ES-I3 (cell line): Measurements from ENCODE around the gene KIDINS220.

ENCODE experiments used
- H3K36me3 ChIP-seq: 2 replicates; pipeline ENCODE4 v1.6.1; 2013; ENCODE audit warnings: mild to moderate bottlenecking, low read length, control low read depth, moderate library complexity; ENCODE audit not compliant: insufficient read depth
- H3K4me1 ChIP-seq: 2 replicates; pipeline ENCODE4 v1.6.1; 2013; ENCODE audit warnings: mild to moderate bottlenecking, control low read depth, low read length; ENCODE audit not compliant: insufficient read depth
- H3K9ac ChIP-seq: 2 replicates; pipeline ENCODE4 v1.6.1; 2013; ENCODE audit warnings: low read depth, mild to moderate bottlenecking, low read length, moderate library complexity
- H3K9me3 ChIP-seq: 2 replicates; pipeline ENCODE4 v1.6.1; 2013; ENCODE audit warnings: mild to moderate bottlenecking, low read length, moderate library complexity; ENCODE audit not compliant: control insufficient read depth, insufficient read depth

Gene KIDINS220

DNA sequence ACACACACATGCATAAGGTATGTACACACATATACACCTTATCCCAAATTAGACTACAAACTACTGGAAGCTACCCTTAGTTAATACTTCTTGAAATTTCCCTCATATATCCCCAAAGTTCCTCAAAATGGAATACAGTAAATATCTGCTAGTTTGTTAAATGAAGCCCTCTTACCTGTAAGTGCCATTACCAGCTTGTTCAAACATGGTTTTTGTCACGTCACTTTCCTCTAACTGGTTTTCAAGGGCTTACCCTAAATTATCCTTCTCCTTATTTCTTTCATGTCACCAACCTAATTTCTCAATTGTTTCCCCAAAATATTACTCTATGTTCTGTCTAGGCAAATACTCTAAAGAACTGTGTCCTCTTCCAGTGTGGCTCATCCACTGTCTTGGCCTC is 24.4 kb upstream of the KIDINS220 start:
- Histone ChIP-seq H3K4me1 (no peaks in the 10 kb centered on the region), H3K9me3 (no peaks in the 10 kb centered on the region), H3K9ac (no peak overlapping the region), H3K36me3 (no peaks in the 10 kb centered on the region)

DNA sequence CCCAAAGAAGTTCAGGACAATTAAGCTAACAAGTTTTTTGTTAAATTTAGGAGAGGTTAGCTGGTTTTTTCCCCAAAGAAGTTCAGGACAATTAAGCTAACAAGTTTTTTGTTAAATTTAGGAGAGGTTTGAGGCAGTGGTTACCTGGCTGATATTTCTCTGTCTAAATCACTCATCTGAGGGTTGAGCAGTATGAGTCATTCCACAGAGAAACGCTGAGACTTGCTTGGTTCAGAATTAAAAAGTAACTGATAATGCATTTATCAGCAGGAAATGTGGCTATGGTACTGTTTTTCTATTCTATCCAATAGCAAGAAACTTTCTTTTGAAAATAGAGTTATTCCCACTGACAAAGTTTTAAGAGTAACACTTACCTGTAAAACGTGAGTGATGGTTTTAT is 22.8 kb upstream of the KIDINS220 start:
- H3K9me3 ChIP-seq = no peaks in the 10 kb centered on the region
- no peak overlapping the region for H3K9ac ChIP-seq
- no peaks in the 10 kb centered on the region for H3K36me3 ChIP-seq
- peaks cover under 1% of the 10 kb centered on the region for H3K4me1 ChIP-seq

DNA sequence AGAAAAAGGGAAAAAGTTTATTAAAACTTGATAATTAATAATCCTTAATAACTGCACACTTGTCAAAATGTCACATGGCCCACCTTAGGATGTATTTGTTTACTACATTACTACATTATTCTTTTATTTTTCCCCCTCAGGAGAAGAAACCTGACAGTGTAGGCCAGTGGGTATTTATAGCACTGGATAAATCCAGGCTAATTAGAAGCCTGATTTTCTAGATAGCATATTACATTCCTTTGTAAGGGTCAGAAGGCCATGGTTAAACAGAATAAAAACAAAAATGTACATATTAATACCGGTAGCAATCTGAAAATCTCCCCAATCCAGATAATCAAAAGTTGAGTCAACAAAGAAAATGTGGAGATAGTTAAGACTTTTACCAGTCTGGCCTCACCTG is 21.5 kb upstream of the KIDINS220 start:
- peaks cover 4% of the 10 kb centered on the region for H3K4me1 ChIP-seq
- H3K36me3 ChIP-seq = no peaks in the 10 kb centered on the region
- H3K9me3 ChIP-seq = no peaks in the 10 kb centered on the region
- no peak overlapping the region for H3K9ac ChIP-seq

DNA sequence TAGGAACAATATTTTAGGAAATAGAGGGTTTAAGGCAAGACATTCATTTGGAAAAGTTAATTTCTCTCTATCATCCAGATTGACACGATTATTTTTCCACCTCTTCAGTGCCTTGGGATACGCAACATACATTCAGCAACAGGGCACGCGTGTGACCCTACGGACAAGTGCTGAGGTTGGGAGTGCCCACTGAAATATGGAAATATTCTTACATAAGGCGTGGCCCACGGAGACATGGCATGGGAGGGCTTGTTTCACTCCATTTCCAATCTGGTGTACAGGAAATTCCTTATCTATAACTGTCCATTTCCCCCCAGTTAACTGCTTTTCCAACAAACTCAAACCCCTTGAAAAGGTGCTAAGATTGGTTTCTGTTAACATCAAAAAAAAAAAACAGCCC is 20.9 kb upstream of the KIDINS220 start:
- Histone ChIP-seq H3K4me1 (peaks cover 4% of the 10 kb centered on the region), H3K9me3 (no peaks in the 10 kb centered on the region), H3K9ac (no peak overlapping the region), H3K36me3 (no peaks in the 10 kb centered on the region)

DNA sequence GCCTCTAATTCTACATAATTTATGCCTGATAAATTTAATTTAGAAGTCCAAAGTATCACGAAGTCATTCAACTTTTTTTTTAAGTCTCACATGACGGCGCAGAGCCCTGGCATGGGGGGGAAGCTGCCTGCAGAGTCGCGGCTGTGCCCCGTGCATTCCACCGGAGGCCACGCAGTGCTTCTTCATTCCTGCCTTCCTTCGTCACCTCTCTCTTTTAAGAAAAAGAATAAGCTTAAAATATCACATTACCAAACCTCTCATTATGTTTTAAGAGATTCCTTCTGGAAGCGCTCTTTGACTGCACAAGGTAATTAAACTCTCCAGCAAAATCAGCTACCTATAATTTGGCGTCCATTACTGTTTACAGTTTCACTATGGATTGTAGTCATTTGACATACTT is 20.3 kb upstream of the KIDINS220 start:
- H3K36me3 ChIP-seq = no peaks in the 10 kb centered on the region
- H3K9me3 ChIP-seq = no peaks in the 10 kb centered on the region
- no peak overlapping the region for H3K9ac ChIP-seq
- peaks cover 4% of the 10 kb centered on the region for H3K4me1 ChIP-seq

DNA sequence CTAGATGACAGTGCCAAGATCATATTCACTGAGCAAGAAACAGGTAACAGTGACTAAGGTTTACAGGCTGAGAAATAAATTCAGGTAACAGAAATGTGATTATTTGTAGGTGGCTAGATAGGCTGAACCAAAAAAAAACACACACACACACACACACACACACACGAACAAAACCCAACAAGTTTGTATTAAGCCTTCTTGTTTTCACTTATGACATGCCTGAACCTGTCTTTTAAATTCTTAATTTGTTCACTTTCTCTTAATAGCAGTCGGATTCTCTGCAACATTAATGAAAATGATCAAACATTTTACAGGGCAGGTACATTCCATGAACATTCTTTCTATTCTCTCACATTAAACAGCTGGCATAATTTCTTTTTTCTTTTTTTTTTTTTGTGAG is 18.8 kb upstream of the KIDINS220 start:
- Histone ChIP-seq H3K9ac (no peak overlapping the region), H3K36me3 (no peaks in the 10 kb centered on the region), H3K4me1 (peaks cover 4% of the 10 kb centered on the region), H3K9me3 (no peaks in the 10 kb centered on the region)

DNA sequence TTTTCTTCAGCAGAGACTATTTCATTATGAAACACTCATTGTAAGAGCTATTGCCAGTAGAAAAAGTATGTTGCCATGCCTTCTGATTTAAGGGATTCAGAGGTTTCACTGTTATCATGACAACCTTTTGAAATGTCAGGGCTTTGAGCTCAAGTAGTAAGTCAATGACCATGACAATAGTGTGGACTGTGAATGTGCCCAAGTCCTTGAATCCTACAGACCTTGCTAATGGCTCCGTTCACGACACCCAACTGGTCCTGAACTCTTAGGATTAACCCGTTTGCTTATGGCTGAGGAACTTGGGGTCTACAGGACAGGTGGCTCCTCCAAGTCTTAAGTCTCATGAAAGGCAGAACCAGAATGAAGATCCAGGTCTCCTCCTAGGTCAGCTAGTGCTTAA is 17.6 kb upstream of the KIDINS220 start:
- Histone ChIP-seq H3K36me3 (no peaks in the 10 kb centered on the region), H3K9ac (no peak overlapping the region), H3K4me1 (peaks cover 4% of the 10 kb centered on the region), H3K9me3 (no peaks in the 10 kb centered on the region)

DNA sequence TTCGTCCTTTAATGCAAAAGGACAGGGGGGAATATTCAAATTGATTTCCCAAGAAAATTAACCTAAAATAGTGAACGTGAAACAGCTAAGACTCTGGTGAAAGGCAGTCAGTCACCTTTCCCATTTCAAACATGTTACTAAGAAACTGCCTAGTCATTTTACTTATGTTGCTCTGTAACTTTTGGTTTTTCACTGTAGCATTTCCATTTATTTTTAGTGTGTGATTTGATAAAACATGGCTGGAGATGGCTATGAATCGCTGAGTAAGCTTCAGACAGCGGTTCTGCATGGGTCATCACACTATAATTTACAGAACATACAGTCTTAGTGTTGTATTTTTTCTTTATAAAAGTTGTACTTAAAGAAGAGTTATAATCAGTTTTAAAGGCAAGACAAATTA is 16.0 kb upstream of the KIDINS220 start:
- Histone ChIP-seq H3K36me3 (no peaks in the 10 kb centered on the region), H3K9ac (no peak overlapping the region), H3K9me3 (no peaks in the 10 kb centered on the region), H3K4me1 (peaks cover 4% of the 10 kb centered on the region)

DNA sequence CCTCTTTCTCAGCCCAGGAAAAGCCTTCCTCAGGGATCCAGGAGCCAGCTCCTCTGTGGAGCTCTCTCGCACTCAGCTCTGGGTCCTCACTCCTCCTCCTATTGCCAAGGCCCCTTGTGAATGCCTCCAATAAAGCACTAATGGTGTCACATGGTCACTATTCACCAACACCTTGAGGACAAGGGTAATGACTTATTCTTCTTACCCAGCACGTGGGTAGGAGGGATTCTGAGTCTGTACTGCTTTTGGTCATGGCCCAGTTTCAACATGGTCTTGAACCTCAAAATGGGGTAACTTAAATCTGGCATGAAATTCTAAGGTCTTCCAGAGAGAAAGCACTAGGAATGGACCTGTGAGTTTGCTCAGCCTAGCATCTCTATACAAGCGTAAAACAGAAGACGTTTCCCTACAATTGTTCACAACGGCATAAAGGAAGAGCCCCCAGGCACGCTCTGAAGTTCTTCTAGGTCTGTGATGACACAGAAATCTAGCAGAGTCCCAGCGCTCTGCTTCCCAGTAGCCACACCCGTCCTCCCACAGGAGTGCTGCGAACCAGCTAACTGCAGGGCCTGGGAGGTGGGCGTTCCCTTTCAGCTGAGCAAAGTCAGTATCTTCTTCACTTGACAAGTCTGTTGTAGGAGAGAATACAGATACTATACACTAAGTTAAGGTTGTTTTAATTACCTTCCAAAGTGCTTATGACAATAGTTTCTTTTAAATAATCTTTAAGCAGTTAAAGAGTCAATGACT is 14.6 kb upstream of the KIDINS220 start:
- Histone ChIP-seq H3K9me3 (no peaks in the 10 kb centered on the region), H3K36me3 (no peaks in the 10 kb centered on the region), H3K9ac (no peak overlapping the region), H3K4me1 (peaks cover 4% of the 10 kb centered on the region)

DNA sequence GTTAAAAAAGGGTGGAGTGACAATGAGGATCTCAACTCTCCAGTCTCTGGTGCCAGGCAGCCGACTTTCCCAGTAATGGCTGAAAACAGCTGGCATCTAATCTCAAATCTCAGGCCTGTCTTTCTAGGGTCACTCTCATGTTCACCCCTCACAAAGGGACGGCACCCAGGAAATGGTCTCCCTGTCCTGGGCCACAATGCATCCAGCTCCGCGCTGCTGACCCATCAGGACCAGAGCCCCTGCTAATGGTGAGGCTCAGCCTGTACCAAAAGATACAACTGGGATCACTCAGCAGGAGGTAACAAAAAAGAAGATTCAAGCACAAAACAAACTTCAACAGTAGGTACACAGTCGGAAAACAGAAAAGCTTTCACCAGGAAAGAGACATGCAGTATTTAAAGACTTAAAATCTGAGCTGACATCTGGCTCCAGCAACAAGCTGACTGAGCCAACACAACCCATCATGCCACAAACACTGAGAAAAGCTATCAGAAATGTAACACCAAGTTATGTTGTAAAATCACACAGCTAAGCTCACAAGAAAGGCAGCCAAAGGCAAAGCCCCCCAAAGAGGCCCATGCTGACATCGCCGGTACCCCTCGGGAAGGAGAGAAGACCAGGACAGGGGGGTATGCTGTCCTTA is 13.6 kb upstream of the KIDINS220 start:
- H3K4me1 ChIP-seq = peaks cover 4% of the 10 kb centered on the region
- H3K36me3 ChIP-seq = no peaks in the 10 kb centered on the region
- H3K9ac ChIP-seq = no peak overlapping the region
- H3K9me3 ChIP-seq = no peaks in the 10 kb centered on the region

DNA sequence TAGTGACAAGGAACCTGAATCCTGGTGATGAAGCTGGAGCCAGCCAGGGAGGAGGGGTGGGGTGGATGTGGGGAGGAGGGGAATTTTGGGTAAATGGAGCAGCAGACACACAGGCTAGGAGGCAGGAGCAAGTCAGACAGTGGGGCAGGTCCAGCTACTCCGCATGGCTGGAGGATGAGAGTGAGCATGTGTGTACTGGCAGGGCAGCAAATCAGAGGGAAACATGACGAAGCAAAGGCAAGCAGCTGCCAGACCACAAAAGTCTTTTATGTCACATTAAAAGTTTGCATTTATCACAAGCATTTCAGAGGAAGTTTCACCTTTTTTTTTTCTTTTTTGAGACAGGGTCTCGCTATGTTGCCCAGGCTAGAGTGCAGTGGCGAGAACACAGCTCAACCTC is 11.9 kb upstream of the KIDINS220 start:
- no peak overlapping the region for H3K9ac ChIP-seq
- no peaks in the 10 kb centered on the region for H3K4me1 ChIP-seq
- H3K9me3 ChIP-seq = no peaks in the 10 kb centered on the region

DNA sequence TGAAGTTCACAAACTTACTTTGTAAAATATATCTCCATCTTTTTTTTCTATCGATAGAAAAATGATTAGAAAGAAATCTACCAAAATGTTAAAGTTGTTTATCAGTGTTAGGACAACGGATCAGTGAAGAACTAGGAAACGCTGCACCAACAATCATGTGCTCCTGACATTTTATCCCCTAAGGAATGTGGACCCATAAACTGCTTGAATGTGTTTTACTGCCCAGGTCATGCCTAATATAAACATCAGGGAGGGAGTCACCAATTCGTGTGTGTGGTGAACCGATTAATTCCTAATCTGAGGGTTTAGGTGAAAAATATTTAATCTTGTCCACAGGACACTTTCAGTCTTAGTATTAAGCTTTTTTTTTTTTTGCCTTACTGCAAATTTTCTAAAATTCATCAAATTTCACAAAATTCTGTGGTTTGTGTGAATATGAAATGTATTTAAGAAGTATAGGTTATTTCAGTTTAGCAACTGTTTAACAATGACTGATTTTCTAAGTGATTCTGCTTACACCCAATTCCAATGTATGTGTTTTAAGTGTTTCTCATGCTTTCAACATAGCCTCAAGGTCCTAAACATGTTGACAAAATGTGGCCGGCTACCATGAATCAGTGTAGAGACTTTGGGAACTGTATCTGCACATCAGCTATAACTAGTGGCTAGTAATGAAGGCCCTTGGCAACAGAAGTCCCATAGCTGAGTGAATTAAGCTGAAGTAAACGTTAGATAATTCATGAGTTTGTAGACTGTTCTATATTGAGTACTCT is 11.1 kb upstream of the KIDINS220 start:
- Histone ChIP-seq H3K36me3 (no peaks in the 10 kb centered on the region), H3K9ac (no peak overlapping the region), H3K4me1 (no peaks in the 10 kb centered on the region), H3K9me3 (no peaks in the 10 kb centered on the region)

More for the DNA sequence above, 11.9 kb upstream of the KIDINS220 start:
- H3K36me3 ChIP-seq = no peaks in the 10 kb centered on the region

DNA sequence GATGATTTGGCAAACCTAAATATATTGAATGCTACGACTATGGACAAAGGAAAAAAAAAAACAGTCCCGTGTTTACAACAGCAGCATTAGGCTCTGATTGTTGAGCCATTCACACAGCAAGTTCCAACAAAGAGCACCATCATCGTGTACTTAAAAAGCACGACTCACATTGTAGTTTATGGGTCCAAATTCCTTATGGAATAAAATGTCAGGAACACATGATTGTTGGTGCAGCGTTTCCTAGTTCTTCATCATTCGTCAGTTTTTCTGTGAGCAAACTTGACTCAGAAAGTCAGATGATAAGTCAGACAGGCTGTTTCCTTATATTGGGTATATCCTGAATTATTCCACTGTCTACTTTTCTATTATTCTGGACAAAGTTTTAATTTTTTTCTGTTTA is 10.0 kb upstream of the KIDINS220 start:
- no peaks in the 10 kb centered on the region for H3K36me3 ChIP-seq
- no peaks in the 10 kb centered on the region for H3K4me1 ChIP-seq
- H3K9ac ChIP-seq = no peak overlapping the region
- H3K9me3 ChIP-seq = no peaks in the 10 kb centered on the region

DNA sequence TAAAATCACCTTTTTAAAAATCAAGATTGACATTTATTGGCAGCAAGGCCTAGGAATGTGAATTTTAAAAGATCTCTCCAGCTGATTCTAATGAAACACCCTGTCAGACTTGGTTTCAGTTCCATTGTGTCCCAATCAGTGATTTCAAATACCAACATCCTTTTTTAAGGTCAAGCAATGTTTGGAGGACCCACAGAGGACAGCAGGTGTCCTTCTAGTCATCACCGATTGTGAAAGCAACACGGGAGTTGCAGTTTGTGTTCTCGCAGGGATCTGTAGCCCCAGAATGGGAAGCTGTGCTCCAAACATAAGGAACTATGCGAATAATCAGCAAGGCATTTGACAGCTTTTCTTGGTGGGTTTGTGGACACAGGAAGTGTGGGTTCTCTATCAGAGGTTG is 4.5 kb upstream of the KIDINS220 start:
- Histone ChIP-seq H3K36me3 (no peaks in the 10 kb centered on the region), H3K9me3 (no peaks in the 10 kb centered on the region), H3K4me1 (0 out of 2 replicates have a peak, but pooled peaks cover 2% of the 10 kb centered on the region), H3K9ac (no peak overlapping the region)
